Neural progenitor cell (in vitro differentiated cells): ENCODE data around the gene PI4KB.

Source experiments
- EZH2phosphoT487 ChIP-seq: fragments of 200-600 bp; sonication (generic); IDR thresholded peaks from 2 replicates; pipeline ENCODE4 v1.6.1; 2017; ENCODE audit warnings: antibody characterized with exemption
- TF ChIP-seq, protein P1 (sequence below): fragments of 200-600 bp; sonication (generic); IDR thresholded peaks from 2 replicates; pipeline ENCODE4 v1.5.1; 2017; ENCODE audit warnings: antibody characterized with exemption, mild to moderate bottlenecking

DNA sequence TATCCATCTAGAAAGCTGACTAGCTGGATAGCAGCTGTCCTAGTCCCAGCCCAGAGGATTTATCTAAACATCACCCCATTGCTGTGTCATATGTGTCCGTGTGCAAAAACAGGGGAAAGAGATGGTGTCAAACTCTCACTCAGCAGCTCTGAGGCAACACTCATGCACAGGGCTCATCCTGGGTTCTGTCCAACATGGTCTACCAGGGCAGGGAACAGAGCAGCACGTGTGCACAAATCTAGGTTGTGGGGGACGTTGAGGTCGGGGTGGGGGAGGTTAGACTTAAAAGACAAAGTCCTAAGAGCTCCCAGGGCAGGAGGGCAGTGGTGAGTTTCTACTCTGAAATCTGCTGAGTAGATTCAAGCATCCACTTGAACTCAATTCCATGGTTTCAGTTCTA, 16.2 kb downstream of the PI4KB start:
- TF ChIP-seq, protein P1, sequence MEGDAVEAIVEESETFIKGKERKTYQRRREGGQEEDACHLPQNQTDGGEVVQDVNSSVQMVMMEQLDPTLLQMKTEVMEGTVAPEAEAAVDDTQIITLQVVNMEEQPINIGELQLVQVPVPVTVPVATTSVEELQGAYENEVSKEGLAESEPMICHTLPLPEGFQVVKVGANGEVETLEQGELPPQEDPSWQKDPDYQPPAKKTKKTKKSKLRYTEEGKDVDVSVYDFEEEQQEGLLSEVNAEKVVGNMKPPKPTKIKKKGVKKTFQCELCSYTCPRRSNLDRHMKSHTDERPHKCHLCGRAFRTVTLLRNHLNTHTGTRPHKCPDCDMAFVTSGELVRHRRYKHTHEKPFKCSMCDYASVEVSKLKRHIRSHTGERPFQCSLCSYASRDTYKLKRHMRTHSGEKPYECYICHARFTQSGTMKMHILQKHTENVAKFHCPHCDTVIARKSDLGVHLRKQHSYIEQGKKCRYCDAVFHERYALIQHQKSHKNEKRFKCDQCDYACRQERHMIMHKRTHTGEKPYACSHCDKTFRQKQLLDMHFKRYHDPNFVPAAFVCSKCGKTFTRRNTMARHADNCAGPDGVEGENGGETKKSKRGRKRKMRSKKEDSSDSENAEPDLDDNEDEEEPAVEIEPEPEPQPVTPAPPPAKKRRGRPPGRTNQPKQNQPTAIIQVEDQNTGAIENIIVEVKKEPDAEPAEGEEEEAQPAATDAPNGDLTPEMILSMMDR, result no peak
- TF ChIP-seq EZH2phosphoT487, result no peak
